Putamen (tissue), 1 donor: ENCODE results near the gene TTC12.
"Not testable (repeated sequence)": the region's sequence is repeated elsewhere in the genome, so short reads cannot be mapped to it uniquely, and the experiment has no call there.

Experiments
- DNase-seq: peaks from one replicate; pipeline ENCODE4 v3.0.0-alpha.2; 2016; ENCODE audit warnings: low spot score

Gene TTC12

GRCh38 chr11:113286009-113286408 lies 28.4 kb upstream of the TTC12 start:
- no peak for DNase-seq

- no peak for DNase-seq
Measured at GRCh38 chr11:113286509-113287497, 27.6 kb upstream of the TTC12 start.

DNA sequence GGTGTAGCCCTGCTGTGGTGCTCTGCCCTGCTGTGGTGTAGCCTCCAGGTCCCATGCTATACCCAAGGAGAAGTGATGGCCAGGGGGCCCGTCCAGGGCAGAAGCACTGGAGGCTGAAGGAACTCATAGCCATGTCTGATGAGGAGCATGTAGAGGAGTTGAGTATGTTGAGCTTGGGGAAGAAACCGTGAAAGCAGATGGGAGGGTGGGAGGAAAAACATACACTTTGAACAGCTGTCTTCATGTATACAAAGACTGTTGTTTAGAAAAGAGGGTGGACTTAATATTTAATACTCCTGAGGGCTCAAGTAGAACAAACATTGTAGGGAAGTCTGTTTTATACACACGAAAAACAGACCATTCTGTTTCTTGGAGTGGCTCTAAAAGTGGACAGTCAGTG lies 26.6 kb upstream of the TTC12 start:
- DNase-seq = no peak

DNA sequence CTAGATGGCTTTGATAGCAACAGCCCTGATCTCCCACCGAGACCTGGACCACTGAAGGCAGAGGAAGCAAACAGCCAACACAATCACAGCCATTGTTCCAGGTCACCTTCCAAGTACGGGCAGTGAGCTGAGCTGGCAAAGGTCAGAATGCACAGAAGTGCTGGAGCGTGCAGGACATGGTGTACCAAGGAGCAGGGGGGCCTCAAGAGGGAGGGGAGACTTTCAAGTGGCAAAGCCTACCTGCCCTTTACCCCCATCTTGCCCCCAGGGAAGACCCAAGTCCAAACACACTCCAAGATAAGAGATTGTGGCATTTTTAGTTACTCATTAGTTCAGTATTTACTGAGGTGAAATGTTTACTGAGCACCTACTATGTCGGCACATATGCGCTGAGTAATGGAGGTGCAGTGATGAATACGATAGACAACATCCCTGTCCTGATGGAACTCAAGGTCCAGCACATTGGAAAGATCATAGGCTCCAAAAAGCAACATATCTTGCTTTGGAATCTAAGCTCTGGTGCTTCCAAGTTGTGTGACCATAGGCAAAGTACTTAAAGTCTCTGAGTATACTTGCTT lies 26.0 kb upstream of the TTC12 start:
- no peak for DNase-seq

GRCh38 chr11:113289431-113290187 lies 24.8 kb upstream of the TTC12 start:
- DNase-seq = peak; percentile 66

- no peak for DNase-seq
Measured at GRCh38 chr11:113293936-113294335, 20.4 kb upstream of the TTC12 start.

- no peak for DNase-seq
Measured at GRCh38 chr11:113295993-113296392, 18.4 kb upstream of the TTC12 start.

DNA sequence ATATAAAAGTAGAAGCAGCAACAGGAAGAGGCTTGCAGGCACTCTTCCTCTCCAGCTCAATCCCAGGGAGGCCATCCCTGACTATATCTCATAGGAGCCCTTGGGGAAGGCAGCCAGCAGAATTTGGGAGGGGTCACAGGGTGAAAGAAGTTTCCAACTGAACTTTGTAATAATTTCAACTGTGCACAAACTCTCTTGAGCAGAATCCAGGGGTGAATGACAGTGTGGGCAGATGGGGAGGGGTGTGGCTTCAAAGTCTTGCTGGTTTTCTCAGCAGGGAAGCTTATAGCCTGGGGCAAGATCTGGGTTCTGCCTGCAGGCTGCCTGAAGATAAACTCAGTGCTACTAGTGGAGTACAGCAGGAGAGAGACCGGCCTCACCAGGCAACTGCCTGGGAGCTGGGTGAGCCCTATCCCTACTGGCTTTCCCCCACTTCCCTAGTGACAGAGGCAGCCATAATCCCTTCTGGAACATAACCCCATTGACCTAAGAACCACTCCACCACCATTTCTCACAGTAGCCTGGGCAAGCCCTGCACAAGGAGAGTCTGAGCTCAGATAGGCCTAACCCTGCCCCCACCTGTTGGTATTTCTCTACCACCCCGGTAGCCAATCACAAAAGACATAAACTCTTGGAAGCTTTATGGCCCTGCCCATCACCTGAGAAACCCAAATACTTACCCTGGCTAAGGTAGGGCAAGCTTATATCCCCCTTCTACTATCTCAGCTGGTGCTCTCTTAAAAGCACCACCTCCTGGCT lies 17.8 kb upstream of the TTC12 start:
- DNase-seq = no peak

- DNase-seq = not testable (repeated sequence)
Measured at GRCh38 chr11:113298496-113298895, 15.9 kb upstream of the TTC12 start.

DNA sequence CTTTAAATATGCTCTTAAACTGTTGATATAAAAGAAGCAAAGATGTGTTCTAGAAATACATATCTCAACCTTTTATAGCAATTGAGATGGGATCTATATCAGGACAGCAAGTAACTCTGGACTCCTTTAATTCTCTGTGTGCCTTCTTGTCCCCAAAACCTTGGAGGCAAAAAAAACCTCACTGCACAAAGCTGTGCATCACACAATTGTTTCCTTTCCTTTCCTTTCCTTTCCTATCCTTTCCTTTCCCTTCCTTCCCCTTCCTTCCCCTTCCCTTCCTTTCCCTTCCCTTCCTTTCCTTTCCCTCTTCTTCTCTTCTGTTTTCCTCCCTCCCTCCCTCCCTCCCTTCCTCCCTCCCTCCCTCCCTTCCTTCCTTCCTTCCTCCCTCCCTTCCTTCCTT lies 9.5 kb upstream of the TTC12 start:
- DNase-seq = no peak

- peak; percentile 65 for DNase-seq
Measured at GRCh38 chr11:113305440-113306336, 8.7 kb upstream of the TTC12 start.

- no peak for DNase-seq
Measured at GRCh38 chr11:113308601-113309000, 5.8 kb upstream of the TTC12 start.

DNA sequence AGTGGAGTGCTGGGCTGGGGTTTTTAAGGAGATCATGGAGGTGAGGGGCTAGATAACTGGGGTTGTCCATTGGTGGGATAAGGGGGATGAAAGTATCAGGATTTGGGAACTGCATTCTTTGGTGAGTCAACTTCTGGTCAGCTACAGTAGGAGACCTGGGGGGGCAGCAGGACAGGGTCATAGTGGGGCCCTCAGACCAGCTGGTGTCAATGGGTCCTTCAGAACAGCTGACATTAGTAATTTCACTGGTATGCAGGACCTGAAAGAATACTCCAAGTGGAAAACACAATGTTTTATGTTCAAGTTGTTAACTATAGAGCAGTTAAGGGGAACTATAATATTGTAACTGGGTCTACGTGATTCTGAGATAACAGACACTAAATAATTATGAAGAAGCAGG lies 2.8 kb upstream of the TTC12 start:
- DNase-seq = no peak

DNA sequence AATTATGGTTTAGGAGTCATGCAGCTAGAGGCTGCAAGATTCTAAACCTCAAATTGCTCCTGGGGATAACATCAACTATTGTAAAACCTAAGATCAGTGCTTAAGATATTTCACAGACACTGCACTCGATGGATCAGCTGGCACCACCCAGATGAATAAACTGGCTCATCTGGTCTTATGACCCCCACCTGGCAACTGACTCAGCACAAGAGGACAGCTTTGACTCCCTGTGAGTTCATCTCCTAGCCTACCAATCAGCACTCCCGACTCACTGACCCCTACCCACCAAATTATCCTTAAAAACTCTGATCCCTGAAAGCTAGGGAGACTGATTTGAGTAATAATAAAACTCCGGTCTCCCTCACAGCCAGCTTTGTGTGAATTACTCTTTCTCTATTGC lies 782 bp upstream of the TTC12 start:
- DNase-seq = no peak

GRCh38 chr11:113314065-113314388 lies 356 bp upstream of the TTC12 start:
- DNase-seq = no peak

GRCh38 chr11:113315811-113316210 lies 1.4 kb downstream of the TTC12 start:
- no peak for DNase-seq

- no peak for DNase-seq
Measured at GRCh38 chr11:113316256-113316655, 1.9 kb downstream of the TTC12 start.

GRCh38 chr11:113317339-113317738 lies 3.0 kb downstream of the TTC12 start:
- DNase-seq = no peak

- no peak for DNase-seq
Measured at GRCh38 chr11:113319085-113319484, 4.7 kb downstream of the TTC12 start.

DNA sequence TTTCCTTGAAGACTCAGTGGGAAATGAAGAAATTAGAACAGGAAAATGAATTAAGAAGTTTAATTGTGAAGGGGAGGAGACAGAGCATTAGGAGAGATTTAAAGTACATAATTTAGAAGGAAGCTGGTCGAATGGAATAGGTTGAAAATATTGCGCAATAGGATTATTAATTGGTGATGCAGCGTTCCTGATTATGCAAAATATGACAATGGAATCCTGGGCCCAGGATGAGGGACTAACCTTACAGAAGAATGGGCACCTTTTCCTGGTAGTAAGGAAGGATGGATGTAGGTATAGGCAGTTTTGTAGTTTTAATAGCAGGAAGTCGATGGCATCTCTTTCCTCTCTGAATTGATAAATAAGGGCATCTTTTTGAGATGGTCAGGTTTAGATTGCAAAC lies 7.8 kb downstream of the TTC12 start:
- no peak for DNase-seq

DNA sequence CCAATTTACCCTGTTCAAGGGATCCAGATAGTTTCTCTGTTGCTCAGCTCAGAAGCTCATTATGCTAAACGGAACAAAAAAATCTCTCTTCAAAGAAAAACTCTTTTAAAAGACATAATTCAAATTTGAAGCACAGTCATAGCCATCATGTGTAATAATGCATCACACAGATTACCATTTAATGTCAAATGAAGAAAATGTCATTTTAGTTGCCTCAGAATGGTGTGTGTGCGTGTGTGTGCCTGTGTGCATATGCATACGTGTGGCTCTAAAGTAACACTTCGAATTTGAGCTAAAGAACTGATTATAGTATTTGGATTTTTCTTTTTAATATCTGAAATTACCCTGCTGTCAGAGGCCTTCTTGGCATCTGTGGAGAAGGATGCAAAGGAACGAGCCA lies 9.9 kb downstream of the TTC12 start:
- no peak for DNase-seq
